GM19455 (cell line): ENCODE results near the gene MAD2L1BP.
A peak's percentile ranks its signal among the peaks of the same experiment; 100 is the strongest.
"Not testable (repeated sequence)": the region's sequence is repeated elsewhere in the genome, so short reads cannot be mapped to it uniquely, and the experiment has no call there.

ENCODE experiments used
- ATAC-seq: cut with Tn5 transposase; IDR thresholded peaks from one replicate; pipeline ENCODE4 v1.9.1; 2021; ENCODE audit not compliant: unreplicated experiment

Gene MAD2L1BP

GRCh38 chr6:43625393-43625992, 10.1 kb upstream of the MAD2L1BP start:
- no peak for ATAC-seq

GRCh38 chr6:43627008-43627825, 8.4 kb upstream of the MAD2L1BP start:
- ATAC-seq = no peak

- no peak for ATAC-seq
Measured at GRCh38 chr6:43628393-43629103, 7.1 kb upstream of the MAD2L1BP start.

- peak; percentile 74 for ATAC-seq
Measured at GRCh38 chr6:43629104-43629504, 6.5 kb upstream of the MAD2L1BP start, which contains the start of gene GTPBP2. Gene GTPBP2, minus strand, starts transcription at chr6:43629264. Its CDS starts 102 bp downstream, at chr6:43629162.

- peak; percentile 70 for ATAC-seq
Measured at GRCh38 chr6:43629505-43630300, 5.9 kb upstream of the MAD2L1BP start.

- no peak for ATAC-seq
Measured at GRCh38 chr6:43630980-43631619, 4.5 kb upstream of the MAD2L1BP start.

GRCh38 chr6:43633002-43633401, 2.6 kb upstream of the MAD2L1BP start:
- ATAC-seq = not testable (repeated sequence)

GRCh38 chr6:43634702-43635303, 837 bp upstream of the MAD2L1BP start:
- no peak for ATAC-seq

GRCh38 chr6:43636308-43636659, 644 bp downstream of the MAD2L1BP start:
- peak; percentile 12 for ATAC-seq

GRCh38 chr6:43639984-43640800, 4.6 kb downstream of the MAD2L1BP start:
- no peak for ATAC-seq

- peak; percentile 59 for ATAC-seq
Measured at GRCh38 chr6:43644940-43645612, 9.4 kb downstream of the MAD2L1BP start, which contains the start of gene RSPH9. Gene RSPH9, plus strand, starts transcription at chr6:43645036. Its CDS starts 63 bp downstream, at chr6:43645099.

GRCh38 chr6:43645613-43645964, 9.9 kb downstream of the MAD2L1BP start:
- no peak for ATAC-seq

GRCh38 chr6:43647613-43648012, 12.0 kb downstream of the MAD2L1BP start:
- ATAC-seq = no peak

GRCh38 chr6:43648248-43648647, 12.6 kb downstream of the MAD2L1BP start:
- no peak for ATAC-seq

- not testable (repeated sequence) for ATAC-seq
Measured at GRCh38 chr6:43652822-43653221, 17.2 kb downstream of the MAD2L1BP start.

- no peak for ATAC-seq
Measured at GRCh38 chr6:43657221-43657802, 21.7 kb downstream of the MAD2L1BP start.

- ATAC-seq = no peak
Measured at GRCh38 chr6:43658161-43658560, 22.5 kb downstream of the MAD2L1BP start.

GRCh38 chr6:43662948-43663347, 27.3 kb downstream of the MAD2L1BP start:
- not testable (repeated sequence) for ATAC-seq
